GM21423 (cell line): ENCODE measurements around the gene FUOM.
"Not testable (repeated sequence)": the region's sequence is repeated elsewhere in the genome, so short reads cannot be mapped to it uniquely, and the experiment has no call there.

Source experiments
- ATAC-seq: cut with Tn5 transposase; IDR thresholded peaks from one replicate; pipeline ENCODE4 v1.9.1; 2021; ENCODE audit warnings: mild to moderate bottlenecking, moderate library complexity; ENCODE audit not compliant: unreplicated experiment

Gene FUOM

GRCh38 chr10:133335246-133336117 lies 22.3 kb downstream of the FUOM start:
- ATAC-seq = no peak

GRCh38 chr10:133334503-133335245 lies 23.1 kb downstream of the FUOM start:
- no peak for ATAC-seq

GRCh38 chr10:133332936-133333699 lies 24.7 kb downstream of the FUOM start:
- no peak for ATAC-seq

- peak; percentile 87 for ATAC-seq
Observed at GRCh38 chr10:133329491-133330202, 28.2 kb downstream of the FUOM start.

GRCh38 chr10:133328358-133329343 lies 29.2 kb downstream of the FUOM start:
- ATAC-seq = no peak

GRCh38 chr10:133327651-133328357 lies 30.0 kb downstream of the FUOM start:
- no peak for ATAC-seq

GRCh38 chr10:133326745-133327650 lies 30.8 kb downstream of the FUOM start:
- no peak for ATAC-seq

- ATAC-seq = no peak
Observed at GRCh38 chr10:133326223-133326551, 31.6 kb downstream of the FUOM start.

- ATAC-seq = no peak
Observed at GRCh38 chr10:133325440-133326222, 32.2 kb downstream of the FUOM start.

- ATAC-seq = no peak
Observed at GRCh38 chr10:133324857-133325260, 33.0 kb downstream of the FUOM start.

- no peak for ATAC-seq
Observed at GRCh38 chr10:133324198-133324792, 33.5 kb downstream of the FUOM start.

GRCh38 chr10:133322064-133322709 lies 35.6 kb downstream of the FUOM start:
- not testable (repeated sequence) for ATAC-seq

GRCh38 chr10:133320852-133321422 lies 36.9 kb downstream of the FUOM start:
- not testable (repeated sequence) for ATAC-seq

- peak; percentile 89 for ATAC-seq
Observed at GRCh38 chr10:133318494-133319127, 39.2 kb downstream of the FUOM start.

GRCh38 chr10:133316732-133317131 lies 41.1 kb downstream of the FUOM start:
- no peak for ATAC-seq
